ENCODE results near the gene TRIM31. TPM values are rescaled to one million over a fixed set of nuclear protein-coding genes. Genes with fewer than 3 reads are reported as not detected.

The TRIM31 gene, protein sequence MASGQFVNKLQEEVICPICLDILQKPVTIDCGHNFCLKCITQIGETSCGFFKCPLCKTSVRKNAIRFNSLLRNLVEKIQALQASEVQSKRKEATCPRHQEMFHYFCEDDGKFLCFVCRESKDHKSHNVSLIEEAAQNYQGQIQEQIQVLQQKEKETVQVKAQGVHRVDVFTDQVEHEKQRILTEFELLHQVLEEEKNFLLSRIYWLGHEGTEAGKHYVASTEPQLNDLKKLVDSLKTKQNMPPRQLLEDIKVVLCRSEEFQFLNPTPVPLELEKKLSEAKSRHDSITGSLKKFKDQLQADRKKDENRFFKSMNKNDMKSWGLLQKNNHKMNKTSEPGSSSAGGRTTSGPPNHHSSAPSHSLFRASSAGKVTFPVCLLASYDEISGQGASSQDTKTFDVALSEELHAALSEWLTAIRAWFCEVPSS
- not detected in 2 replicates for total RNA-seq

DNA sequence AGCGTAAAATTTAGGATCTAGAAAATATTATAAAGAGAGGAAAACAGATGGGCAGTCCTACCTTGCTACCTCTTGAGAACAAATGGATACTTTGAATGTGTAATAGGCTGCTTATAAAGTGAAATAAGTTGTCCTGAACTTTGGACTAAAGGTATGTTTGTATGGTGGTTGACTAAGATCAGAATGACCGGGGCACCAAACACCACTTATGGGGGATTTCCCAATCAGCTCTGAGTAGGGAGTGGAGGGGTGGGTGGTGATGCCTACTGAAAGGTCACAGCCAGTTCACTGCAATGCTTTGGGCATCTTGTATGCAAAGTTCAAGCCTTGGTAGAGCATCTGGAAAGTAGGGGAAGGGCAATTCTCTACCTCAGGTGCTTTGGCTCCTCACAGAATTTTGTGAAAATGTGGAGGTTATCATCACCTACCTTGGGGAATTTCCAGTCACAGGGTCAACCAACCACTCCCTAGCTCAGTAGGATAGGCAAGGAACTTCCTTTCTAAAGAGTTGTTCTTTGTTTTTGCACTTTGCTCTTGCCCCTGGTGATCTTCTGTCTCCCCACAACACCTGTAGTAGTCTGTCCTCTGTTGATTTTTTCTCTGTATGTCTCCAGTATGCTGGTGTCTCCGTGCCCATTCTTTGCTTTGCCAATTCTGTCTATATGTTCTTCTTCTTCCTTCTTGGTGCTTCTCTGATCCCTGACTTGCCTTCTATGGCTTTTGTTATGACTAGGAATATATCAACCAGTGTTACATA is at the start of gene TRIM31:
Gene TRIM31 (minus strand): TSS at position 88 of the 757 bp plus-strand sequence. CDS start 285 bp downstream, outside the sequence.

DNA sequence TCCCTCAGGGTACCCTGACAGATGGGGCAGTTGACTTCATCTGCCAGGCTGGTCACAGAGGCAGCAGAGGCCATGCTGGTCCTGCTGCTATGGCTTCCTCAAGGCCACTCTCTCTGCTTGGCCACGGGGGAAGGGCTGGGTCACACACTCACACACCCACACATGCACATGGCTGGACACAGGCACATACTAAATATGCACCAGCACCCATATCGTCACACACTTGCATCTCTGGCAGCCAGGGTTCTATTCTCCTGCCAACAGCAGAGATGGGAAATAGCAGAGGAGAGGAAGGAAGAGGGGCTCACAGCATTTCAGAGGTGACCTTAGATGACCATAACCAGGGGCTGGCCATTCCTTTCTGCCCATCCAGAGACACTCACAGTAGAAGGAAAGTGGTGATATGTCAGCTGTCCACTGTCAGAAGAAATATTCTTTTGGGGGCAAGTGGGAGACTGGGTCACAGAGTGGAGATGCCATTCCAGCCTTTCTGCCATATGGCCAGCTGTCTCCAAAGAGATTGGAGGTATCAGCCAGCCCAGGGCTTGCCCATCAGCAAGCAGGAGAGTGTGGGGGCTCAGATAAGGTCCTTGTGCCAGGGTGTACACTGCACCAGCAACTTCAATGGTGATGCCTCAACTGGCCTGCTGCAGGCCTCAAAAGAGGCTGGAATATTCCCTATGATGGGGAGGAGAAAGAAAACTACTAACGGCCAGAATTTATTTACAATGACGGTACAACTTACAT is 48.1 kb upstream of the TRIM31 start, which contains the start of gene TRIM10:
Gene TRIM10 (minus strand): TSS at position 427 of the 747 bp plus-strand sequence. CDS start 353 bp downstream, at position 74.

DNA sequence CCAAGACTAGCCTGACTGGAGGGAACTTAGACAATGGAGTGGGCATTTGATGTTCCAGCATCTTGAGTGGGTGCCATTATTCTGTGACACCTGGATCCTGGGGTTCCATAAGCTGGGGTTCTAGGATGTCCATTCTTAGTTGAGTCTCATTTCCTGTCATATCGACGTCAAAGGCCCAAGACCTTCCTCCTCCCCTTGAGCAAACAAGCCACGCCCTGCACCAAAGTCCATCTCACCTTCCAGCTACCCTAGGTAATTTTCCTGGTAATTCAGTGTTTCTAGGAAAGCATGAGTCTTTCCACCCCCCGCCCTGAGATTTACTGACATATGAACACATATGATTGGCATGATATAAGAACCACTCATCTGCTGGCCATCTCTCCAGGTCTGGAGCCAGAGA is 22.9 kb upstream of the TRIM31 start, which contains the start of gene TRIM40:
Gene TRIM40 (plus strand): TSS at position 384 of the 400 bp plus-strand sequence. CDS start 897 bp downstream, outside the sequence.

DNA sequence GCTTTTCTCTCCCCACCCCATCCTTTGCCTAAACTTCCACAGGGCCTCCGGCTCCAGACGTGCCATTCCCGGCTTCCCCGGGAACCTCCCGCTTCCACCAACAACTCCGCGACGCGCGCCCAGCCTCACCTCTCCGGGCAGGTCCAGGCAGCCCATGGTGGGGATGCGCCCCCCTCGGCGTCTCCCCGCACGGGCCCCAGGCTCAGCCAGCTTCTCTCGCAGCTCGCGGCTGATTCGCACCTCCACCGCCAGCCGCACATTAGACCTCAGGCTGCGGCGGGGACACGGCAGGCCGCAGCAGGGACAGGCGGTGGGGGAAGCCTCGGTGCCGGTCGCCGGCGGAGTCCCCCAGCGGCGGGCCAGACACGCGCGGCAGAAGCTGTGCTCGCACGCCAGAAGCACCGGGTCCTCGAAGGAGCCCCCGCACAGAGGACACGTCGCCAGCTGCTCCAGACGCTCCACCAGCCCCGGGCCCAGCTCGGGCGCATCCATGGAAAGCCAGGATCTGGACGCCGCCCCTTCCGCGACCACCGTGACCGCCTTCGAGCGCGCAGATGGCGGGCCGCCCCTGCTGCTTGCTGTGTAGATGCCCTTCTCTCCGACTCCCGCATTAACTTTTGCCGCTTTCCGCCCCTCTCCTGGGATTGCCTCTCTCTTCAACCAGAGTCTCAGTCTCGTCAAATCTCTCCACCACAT is 37.6 kb downstream of the TRIM31 start, which contains the start of gene RNF39:
Gene RNF39 (minus strand): TSS at position 676 of the 696 bp plus-strand sequence. CDS start 184 bp downstream, at position 492.

DNA sequence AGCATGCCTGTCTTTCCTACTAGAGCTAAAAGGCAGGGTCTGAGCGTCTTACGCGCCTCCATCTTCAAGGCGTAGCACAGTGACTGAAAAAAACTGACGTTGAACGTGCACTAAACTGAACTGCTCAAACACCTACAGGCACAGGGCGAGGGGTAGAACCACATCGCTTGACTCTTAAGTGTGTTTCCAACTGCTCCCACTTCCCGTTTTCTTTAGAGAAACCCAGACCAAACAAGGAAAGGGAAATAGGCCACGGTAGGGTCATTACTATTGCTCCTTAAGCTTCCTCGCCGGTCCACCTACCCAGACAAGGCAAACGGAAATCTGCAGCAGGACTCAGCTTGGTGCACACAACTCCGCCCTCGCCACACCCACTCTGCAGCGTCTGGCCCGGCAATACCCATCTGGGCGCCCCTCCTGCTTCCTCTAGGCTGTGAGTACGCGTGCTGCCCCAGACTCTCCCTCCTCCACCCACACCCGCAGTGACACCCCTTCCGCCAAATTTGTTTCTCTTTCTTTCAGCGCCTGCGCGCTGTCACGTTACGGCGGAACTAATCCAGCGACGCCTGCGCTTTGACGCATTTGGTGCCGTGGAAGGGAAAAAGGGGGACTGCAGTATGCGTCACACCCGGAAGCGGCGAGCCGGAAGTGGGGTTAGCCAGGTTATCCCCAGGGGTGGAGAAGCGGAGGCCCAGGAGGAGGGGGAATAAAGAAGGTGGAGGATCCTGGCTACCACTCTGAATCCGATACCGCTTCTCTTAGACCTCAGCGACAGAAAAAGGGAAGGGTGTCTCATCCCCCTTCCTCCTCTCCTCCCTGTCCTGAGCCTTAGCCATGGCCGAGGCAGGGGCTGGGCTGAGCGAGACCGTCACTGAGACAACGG is 46.1 kb downstream of the TRIM31 start, which contains the start of gene PPP1R11:
Gene PPP1R11 (plus strand): TSS at position 622 of the 883 bp plus-strand sequence. CDS start 213 bp downstream, at position 835.

DNA sequence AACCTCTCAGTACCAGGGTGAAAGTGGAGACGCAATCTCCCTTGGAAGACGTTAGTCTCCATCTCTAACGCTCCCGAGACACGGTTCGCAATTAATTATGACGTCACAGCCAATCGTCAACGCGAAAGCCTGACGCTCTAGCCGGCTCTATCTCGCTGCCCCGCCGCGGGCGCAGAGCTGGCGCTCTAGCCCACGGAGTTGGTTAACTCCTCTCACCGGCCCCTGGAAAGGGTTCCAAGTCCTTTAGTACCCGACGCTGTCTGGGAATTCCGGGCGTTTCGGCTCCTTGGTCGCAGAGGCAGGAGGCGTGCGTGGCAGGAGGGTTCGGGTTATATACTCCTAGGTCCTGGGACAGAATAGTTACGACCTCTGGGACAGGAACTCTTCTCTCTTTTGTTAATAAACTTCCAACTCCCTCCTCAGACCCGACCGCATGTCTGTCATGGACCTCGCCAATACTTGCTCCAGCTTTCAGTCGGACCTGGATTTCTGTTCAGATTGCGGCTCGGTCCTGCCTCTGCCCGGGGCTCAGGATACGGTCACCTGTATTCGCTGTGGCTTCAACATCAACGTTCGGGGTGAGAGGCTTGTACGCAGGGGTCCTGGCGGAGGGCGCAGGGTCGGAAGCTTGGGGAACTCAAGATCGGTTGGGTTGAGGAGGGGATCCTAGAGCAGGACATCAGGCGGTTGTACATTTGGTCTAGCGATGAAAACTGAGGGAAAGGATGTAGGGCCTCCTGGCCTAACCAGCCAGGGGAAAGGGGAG is 51.6 kb downstream of the TRIM31 start, which contains the start of gene POLR1H:
Gene POLR1H (plus strand): TSS at position 174 of the 766 bp plus-strand sequence. CDS start 260 bp downstream, at position 434.

Other genes starting within 250 kb of the TRIM31 start
- gene HLA-A, start 170.6 kb downstream of the TRIM31 start, total RNA-seq, result 124 and 168 TPM in 2 replicates
- gene POLR1H, start 51.8 kb downstream of the TRIM31 start, total RNA-seq, result 43.4 and 51.1 TPM in 2 replicates
- gene PPP1R11, start 45.9 kb downstream of the TRIM31 start, total RNA-seq, result 42.6 and 43.7 TPM in 2 replicates
- 2.9 and 7.2 TPM in 2 replicates for gene RNF39, start 37.3 kb downstream of the TRIM31 start, total RNA-seq
- gene TRIM40, start 23.1 kb upstream of the TRIM31 start, total RNA-seq, result not detected in 2 replicates
- not detected in 2 replicates for gene TRIM10, start 48.1 kb upstream of the TRIM31 start, total RNA-seq
- gene TRIM15, start 50.5 kb upstream of the TRIM31 start, total RNA-seq, result not detected in 2 replicates
- 28.9 and 33.2 TPM in 2 replicates for gene TRIM26, start 100.3 kb upstream of the TRIM31 start, total RNA-seq
- 9.1 and 10.2 TPM in 2 replicates for gene TRIM39, start 213.8 kb upstream of the TRIM31 start, total RNA-seq
- 66.9 and 75.0 TPM in 2 replicates for gene RPP21, start 232.1 kb upstream of the TRIM31 start, total RNA-seq

All from hair follicular keratinocyte (primary cell).